GF-D8 (cell line): ENCODE data around the gene TXNRD2.

Experiments
- DNase-seq: peaks from one replicate; lab custom pipeline; 2025; lab: John Stamatoyannopoulos, UW

TXNRD2 gene

DNA sequence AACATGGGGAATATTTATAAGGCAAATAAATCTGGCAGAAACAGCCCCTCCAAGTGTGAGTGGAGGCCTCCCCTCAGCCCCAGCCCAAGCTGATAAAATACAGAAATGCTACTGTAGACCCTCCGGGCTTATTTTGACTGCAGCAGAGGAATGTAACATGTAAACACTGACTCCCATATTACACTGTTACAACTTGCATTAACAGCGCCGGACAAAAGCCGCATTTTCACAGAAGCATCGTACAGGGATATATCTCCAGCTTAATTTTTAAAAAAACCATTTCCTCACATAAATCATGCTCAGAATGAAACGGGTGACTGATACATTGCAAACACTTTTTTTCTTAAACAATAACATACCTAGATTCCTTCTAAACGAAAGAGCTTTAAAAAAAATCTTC is 36.7 kb downstream of the TXNRD2 start:
- no peak for DNase-seq

DNA sequence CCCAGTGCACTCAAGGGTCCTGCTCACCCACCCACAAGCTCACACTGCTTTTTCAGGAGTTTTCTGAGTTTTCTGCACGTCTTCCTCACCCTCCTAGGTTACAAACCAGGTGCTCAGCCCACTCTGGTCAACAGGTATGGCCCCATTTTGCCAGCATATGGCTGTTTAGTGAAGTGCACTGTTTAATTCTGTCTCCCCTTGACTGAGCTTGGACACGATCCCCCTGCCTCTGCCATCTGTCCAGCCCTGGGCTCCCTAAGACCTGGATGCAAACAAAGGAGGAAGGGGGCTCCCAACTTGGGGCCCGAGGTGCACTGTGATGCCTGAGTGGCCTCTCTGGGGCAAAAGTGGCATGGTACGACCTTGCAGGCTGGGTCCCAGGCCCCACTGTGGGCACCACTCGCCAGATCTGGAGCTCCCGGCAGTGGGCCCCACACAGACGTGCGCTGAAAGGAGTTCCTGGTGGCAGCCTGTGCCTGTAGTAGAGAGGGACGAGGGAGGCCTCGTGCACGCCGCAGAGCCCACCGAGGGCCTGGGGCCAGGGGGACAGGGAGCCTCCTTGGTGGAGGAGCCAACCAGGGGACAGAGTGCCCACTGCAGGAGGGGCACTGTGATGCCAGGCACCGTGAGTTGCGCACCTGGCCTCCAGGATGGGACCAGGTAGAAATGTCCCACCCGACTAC is 37.3 kb downstream of the TXNRD2 start:
- DNase-seq, result no peak

DNA sequence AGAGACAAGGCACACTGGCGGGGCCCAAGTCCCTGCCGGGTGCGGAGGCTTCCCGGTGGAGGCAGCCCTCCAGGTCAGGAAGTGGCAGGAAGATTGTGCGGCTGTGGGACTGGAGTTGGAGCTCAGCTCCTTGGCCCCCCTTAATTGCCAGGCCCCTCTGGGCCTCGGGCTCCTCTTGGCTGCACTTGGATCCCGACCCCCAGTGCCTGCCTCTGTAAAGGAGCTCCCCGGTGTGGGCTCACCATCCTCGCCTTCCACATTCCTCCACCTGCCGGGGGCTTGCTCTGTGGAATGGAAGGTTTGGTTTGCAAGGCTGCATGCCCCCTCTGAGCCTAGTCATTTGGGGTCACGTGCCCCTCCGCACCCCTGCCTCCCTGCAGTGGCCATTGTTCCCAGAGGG is 38.1 kb downstream of the TXNRD2 start:
- DNase-seq, result no peak

DNA sequence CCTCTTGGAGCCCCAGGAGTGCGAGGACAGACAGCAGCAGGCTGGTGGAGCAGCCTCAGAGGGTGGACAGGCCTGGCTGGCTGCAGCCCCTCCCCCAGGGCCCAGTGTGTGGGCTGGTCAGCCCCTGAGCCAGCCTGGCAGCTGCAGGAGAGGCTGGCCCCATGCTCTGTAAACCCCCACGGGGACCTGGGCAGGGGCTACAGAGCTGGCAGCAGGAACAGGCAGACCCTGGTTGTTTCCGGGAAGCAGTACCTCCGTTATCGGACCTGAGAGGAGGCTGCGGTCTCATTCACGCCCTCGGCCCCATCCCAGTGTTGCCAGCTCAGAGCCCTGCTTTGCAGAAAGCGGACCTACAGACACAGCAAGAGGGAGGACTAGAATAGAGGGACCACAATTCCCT is 38.6 kb downstream of the TXNRD2 start:
- no peak for DNase-seq

DNA sequence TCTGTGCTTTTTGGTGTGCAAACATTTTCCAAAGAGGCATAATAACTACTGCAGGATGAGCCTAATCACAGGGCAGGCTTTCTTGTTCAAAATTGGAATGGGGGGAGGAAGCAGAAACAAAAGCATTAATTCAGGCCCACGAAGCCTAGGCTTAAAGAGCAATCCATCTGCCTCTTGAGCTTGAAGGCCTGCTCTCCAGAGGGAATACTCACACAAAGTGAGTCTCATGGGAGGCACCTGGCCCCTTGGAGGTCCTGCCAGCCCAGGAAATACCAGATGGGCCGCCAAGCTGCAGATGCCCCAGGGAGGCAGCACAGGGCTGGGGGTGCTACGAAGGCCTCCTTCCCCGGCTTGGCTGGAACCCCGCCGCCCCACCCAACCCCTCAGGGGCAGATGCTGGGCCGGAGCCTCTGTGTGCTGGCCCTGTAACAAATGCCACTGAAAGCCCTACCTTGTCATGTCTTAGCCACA is 39.3 kb downstream of the TXNRD2 start:
- DNase-seq, result no peak

DNA sequence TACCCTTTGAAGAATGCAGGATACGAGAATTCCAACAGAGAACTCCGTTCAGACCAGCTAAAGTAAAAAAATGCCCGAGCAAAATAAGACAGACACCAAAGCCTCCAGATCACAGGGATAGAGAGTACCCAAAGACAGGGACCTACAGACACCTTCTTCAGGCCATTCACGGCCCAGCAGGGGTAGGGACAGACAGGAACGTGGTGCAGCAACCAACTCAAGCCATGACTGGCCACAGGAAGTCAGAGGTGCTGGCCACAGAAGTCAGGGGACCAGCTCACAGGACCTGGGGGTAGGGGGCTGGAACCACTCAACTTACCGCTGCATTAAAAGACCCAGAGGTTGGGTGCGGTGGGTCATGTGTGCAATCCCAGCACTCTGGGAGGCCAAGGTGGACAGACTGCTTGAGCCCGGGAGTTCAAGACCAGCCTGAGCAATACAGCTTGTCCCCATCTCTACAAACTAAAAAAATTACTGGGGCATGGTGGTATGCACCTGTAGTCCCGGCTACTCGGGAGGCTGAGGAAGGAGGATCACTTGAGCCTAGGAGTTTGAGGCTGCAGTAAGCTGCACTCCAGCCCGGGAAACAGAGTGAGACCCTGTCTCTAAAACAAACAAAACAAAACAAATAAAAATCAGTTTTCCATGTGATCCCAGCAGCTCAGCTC is 39.9 kb downstream of the TXNRD2 start:
- no peak for DNase-seq

DNA sequence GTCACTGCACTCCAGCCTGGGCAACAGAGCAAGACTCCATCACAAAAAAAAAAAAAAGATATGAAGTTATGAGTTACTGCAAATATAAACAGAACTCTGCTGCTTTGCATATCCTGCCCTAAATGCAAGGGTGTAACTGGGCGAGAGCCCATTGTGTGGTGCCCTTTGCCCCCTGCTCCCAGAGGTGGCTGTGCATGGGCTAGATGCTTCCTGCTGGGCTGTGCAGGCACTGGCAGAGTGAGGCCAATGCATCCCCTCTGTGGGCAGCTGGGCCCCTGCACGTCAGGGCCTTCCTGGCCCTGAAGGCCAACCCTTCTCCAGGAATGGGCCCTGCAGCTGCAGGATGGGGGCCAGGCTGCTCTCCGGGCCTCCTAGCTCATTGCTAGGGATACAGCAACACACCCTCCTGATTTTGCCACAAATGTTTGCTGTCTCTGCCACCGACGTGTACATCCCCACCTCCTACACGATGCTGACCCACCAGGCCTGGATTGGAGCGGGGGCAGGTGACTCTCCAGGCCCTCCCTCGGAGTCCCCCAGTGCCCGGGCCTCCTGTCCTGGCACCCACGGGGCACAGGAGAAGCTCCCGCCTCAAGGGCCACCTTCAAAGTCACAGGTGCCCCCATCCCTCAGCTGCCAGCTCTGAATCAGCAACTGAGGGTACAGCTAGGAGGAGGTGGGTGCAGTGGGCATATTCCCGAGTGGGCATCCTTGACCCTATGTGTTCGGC is 40.7 kb downstream of the TXNRD2 start:
- DNase-seq, result no peak

DNA sequence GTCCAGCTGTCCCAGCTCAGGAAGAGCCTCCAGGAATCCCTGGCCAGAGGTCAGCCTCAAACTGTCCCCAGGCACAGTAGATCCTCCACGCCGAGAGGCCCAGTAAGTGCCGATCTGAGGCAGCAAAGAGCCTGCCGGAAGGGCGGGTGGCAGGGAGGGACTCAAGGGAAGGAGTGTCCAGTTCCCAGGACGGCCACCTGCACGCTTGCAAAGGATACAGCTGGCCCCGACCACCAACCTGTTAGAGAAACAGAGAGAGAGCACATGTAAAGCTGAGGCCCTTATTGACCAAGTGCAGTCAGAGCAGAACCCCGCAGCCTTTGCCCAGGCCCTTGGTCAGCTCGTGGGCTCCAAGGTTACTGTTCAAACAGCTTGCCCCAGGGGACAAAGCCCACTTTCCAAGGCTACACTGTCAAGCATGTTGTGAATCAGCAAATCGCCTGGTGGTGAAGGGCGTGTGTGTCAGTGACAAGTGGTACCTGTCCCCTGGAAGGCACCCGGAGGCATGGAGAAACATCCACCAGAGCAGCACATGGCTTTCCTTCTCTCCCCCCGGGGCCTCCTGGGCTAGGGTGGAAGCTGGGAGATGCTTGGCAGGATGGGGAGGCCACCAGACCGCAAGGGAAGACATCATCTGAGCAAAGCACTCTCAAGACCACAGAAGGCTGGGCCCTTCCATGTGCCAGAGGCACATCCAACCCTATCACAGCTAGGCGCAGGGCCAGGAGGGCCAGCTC is 42.6 kb downstream of the TXNRD2 start:
- no peak for DNase-seq

DNA sequence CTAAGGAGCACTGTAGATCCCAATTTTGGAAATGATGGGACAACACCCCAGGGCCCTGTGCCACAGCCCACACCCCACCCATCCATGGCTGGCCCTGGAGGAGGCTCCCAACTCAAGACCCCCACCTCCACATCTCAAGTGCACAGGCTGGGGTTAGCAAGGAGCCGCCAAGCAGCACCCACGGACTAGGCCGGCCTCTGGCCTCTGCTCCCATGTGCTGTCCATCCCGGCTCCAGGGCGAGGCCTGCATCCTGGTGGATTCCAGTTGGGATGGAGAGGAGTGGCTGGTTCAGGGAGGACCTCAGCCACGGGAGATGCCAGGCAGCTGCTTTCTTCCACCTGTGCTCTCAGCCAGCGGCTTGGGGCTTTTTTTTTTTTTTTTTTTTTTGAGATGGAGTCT is 43.5 kb downstream of the TXNRD2 start:
- DNase-seq, result no peak

DNA sequence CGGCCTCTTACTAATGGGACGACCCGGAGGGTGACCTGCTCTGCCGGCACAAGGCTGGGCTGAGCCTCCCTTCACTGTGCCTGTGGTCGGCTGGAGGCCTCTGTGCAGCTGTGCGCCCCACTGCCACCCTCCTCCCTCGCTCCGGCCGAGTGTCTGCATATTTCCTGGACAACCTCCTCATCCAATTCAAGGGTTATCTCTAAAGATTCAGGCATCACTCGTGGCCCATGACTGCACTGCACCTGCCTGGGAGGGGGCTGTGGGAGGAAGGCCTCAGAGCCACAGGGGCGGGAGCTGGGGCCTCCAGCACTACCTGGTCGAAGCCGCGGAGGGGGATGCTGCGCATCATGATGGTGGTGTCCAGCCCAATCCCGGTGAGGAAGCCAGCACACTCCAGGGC is 43.9 kb downstream of the TXNRD2 start:
- DNase-seq, result no peak

DNA sequence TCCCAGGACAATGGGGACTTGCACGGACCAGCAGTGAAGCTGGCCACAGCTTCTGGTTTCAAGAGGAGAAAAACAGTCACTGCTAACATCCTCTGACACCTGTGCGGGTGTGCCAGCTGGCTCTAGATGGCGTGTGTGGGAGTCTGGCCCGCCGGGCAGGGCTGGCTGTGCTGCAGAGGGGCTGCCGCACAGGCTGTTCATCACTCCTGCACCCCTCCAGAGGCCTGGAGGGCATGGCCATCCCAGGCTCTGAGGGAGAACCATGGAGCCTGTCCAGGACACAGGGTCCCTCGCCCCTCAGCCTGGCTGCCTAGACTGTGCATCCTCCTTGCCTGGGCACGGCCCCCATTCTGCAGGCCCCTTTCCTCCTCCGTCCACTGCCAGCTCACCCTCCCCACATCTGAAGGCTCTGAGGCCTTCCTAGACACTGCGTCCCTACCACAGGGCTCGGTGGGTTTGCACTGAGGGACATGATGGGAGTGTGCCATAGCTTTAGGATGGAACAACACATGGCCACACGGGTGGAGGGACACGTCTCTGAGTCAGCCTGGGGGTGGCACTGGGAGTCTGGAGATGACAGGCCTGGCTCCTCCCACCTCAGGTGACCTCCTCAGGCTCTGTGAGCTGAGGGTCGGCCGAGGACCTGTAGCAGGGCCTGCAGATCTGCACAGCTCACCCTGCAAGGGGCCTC is 44.8 kb downstream of the TXNRD2 start:
- DNase-seq, result no peak

DNA sequence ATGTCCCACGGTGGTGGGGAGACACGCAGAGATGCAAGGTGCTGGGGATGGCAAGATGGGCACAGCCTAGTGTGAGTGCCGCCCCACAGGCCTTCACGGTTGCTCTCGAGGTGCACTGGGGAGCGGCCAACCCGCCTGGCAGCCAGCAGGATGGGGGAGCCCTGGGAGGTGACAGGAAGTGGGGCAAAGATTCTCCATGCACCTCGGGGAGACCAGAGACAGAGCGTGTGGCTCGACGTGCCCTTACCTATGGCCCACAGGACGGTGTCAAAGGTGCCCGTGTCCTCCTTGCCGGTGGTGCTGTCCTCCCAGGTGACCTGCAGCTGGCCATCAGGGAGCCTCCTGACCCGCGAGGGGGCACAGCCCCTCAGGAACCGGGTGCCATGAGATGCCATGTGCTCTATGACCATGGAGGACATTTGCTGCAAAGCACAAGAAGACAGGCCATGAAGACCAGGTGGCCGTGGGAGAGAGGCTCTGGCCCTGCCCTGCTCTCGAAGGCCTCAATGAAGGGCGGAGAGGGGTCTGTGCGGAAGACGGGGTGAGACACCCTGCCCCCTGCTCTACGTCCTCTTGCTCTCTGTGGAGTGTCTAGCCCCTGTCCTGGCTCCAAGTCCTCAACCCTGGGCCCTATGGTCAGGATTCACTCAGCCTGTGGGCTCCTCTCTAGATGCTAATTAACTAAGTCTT is 46.3 kb downstream of the TXNRD2 start:
- DNase-seq, result no peak

DNA sequence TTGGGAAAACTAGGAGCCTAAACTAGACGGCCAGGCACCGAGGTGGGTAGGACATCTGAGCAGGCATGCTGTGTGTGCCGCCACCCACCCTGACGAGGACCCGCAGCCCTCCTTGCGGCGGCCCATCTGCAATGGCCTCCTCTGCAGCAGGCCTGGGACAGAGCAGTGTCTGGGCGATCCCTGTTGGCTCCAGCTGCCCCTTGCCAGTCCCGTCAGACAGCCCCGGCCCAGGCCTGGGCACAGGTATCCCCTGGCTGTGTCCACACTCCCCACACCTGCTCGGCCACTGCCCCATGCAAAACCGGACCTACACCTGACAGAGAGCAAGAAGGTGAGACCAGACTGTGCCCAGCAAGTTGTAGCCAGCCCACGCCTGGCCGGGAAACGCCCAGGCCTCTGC is 48.3 kb downstream of the TXNRD2 start:
- no peak for DNase-seq

DNA sequence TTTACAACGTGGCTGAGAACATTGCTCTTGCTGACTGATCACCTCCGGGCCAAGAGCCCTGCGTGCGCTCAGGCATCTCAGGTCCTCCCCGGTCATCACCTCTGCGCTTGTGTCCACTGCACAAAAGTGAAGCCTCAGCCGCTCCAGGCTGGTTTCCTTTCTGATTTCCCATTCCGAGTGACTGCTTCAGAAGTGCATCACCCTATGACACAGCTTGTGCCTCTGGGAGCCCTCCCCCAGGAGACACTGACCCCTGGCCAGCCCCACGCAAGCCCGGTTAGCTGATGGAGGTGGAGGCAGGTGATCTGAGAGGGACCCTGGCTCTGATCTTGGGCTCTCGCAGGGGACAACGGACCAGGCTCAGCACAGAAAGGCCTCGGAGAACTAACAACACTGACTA is 48.7 kb downstream of the TXNRD2 start:
- no peak for DNase-seq

DNA sequence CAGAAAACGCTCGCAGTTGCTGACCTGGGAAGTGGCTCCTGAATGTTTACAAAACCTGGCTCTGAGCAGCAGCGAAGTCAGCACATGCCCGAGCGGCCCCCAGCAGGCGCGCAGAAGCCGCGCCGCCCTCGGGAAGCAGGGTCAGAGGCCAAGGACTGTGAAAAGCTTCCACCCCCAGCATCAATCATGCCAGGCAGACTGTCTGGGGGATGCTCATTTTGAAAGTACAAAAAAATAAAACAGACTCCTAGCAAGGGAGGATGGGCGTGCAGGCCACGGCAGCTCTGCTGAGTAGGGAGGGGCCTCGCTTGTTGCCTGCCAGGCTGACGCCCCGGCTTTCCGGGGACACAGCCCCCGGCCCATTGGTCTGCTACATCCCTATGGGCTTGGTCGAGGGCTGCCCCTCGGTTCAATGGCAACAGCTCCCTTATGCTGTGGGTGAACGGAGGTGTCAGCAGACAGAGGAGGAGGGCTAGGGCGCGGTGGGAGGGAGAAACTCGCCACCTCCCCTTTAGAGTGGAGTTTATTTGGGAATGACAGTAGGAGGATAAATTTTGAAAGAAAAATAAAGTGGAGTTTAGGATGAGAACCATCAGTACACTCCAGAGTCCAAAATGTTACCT is 49.2 kb downstream of the TXNRD2 start:
- DNase-seq, result no peak

DNA sequence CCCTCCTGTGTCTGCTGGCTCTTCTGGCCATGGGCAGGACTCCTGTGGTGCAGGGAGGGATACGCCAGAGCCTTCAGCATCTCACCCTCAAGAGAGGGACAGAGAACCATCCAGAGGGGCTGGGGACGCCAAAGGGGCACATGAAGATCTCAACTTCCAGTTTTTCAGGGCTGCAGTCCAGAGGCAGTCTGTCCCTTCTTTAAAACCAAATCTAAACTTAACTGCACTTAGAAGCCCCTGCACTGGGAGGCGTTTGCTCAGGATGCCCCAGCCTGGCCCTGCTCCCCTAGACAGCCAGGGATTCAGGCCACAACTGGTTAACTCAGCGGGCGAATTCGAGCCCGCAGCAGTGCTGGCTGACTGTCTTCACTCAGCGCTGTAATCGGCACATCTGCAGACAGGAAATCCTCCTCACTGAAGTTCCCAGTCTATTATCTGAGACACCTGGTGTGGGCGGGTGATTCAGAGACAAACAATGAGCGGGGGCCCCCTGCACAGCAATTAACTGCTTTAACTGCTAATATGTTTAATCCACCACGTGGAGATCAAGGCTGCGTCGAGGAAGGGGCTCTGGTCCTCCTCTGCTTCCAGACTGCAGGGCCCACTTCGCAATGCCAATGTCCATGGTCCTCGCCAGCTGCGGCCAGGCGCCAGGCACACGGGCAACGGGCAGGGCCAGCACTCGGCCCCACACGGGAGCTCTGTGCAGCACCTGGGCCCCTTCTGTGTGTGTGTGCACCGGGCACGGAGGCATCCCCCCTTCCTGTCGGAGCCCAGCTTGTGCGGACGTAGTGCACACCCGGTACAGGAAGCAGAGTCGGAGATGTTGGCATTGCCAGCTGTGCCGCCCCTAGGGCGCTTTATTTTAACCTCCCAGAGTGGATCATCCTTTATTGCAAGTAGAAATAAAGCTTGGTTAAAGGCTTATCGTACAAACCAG is 50.0 kb downstream of the TXNRD2 start:
- peak; percentile 82 for DNase-seq

DNA sequence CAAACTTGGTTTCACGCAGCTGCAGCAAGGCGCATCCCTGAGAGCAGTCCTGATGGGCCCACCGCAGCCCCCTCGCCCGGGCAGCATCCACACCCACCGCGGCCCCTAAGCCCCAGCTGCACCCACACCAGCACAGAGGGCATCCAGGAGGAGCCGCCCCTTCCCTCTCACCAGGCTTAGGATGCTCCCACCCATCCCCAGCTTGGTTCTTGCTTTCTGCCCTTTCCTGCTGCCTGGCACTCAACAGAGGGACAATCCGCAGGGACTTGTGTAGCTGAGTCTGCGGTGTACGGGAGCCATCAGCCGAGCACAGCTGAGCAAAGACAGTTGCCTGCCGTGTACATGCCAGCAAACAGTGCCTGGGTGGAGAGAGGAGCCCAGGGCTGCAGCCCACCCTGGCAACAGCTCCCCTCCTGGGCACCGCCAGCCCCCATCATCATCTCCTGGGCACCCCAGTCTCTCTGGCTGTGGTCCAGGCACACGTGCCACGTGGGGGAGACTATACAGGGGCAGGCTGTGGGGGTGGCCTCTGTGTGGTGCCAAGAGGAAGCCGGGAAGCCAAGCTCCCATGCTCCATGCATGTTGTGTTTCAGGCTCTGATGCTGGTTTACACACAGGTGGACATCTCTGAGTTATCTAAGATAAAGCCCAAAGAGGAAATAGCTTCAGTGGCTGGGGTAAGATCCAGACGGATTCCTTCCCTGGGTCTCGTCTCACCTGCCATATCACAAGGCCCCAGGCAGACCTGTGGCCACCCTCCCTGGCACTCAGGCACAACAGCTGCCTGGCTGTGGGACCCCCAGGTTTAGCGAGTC is 50.9 kb downstream of the TXNRD2 start:
- no peak for DNase-seq

DNA sequence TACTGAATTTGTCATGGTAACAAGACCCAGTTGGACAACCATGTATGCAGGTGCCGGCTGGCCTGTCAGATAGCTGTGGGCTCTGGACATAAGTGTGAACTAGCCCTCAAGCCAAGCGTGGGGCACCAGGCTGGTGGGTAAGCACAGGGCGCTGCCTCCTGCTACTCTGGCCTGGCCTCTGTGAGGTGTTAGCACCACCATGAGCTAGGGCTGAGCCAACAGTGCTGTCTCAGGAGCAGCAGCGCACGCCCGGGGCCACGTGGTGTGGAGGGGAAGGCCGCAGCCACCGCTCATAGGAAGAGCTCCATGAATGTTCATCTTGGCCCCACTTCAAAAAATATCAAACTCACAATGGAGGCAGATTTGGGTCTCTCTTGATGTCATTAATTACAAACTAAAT is 51.7 kb downstream of the TXNRD2 start:
- DNase-seq, result no peak
